ENCODE measurements around the gene MAP3K15. TPM values are rescaled to one million over a fixed set of nuclear protein-coding genes. Genes with fewer than 3 reads are reported as not detected.

Gene MAP3K15
- total RNA-seq, 1 donor from 2014 or later, result 2.1 TPM

DNA sequence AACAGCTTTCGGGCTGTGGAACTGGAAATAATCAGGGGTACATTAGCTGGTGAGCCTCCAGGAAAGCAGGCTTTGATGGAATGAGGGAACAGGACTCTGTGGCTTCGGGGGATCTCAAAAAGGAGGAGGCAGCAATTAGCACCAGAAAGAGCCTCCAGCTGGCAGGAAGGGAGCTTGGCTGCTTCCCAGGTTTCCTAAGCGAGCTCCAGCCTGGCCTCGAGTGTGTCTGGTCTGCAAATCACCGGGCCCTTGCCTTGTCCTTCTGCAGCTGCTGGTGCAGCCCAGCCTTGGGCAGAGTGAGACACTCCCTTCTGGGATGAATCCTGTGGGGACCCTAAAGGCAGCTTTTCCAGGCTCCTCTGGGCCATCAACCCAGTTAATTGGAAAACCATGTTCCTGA lies 182.3 kb downstream of the MAP3K15 start:
- FAIRE-seq (no peak), DNase-seq (ENCODE audit: low read depth) (no peak)
- H3K27me3 Mint-ChIP-seq (ENCODE audit: low read depth, unreplicated experiment), result peaks cover 3% of the 10 kb centered on the region
- no peaks in the 10 kb centered on the region for H3K4me1 Mint-ChIP-seq (ENCODE audit: low read depth, unreplicated experiment)
- H3K4me3 Mint-ChIP-seq (ENCODE audit: unreplicated experiment), result no peak overlapping the region
- Histone ChIP-seq H3K79me2 (ENCODE audit: insufficient read depth, low read length) (no peaks in the 10 kb centered on the region), H3K27me3 (ENCODE audit: insufficient read depth, low read length) (no peaks in the 10 kb centered on the region), H3K9ac (ENCODE audit: low read length) (no peak overlapping the region), H3K4me3 (ENCODE audit: insufficient read depth, low read depth, low read length) (no peak overlapping the region), H2AFZ (ENCODE audit: low read depth, low read length) (no peak overlapping the region), H3K4me1 (ENCODE audit: insufficient read depth, low read length) (no peaks in the 10 kb centered on the region), H3K27ac (ENCODE audit: low read depth, low read length) (no peak overlapping the region), H3K4me2 (ENCODE audit: low read length) (no peak overlapping the region), H4K20me1 (ENCODE audit: insufficient read depth, low read length) (no peaks in the 10 kb centered on the region), H3K9me3 (ENCODE audit: insufficient read depth, low read depth, low read length) (no peaks in the 10 kb centered on the region), H3K36me3 (ENCODE audit: insufficient read depth, low read length) (no peaks in the 10 kb centered on the region)
- TF ChIP-seq EZH2 (IDR thresholded peaks at IDR 0.05; ENCODE audit: insufficient read depth, low read length), result no peak
- no peak overlapping the region for H3K27ac Mint-ChIP-seq (ENCODE audit: unreplicated experiment)
- H3K36me3 Mint-ChIP-seq (ENCODE audit: low read depth, unreplicated experiment), result no peaks in the 10 kb centered on the region
- H3K9me3 Mint-ChIP-seq (ENCODE audit: unreplicated experiment), result no peaks in the 10 kb centered on the region

DNA sequence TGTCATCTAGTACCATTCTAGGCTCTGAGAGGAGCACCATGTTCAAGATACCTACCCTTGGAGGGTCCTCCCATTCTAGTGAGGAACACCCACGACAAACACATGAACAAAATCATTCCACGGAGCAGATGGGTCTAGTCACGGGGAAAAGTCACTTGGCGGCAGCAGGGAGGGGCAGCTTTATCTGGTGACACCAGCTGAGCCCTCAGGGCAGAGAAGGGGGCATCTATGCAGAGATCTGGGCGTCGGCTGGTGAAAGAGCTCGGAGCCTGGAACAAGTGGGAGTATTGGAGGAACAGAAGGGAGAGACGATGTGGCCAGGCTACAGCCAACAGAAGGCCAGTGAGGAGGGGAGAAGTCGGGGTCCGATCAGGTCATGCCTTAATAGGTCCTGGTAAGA lies 183.5 kb downstream of the MAP3K15 start:
- Mint-ChIP-seq H3K9me3 (ENCODE audit: unreplicated experiment) (no peaks in the 10 kb centered on the region), H3K36me3 (ENCODE audit: low read depth, unreplicated experiment) (no peaks in the 10 kb centered on the region)
- H4K20me1 ChIP-seq (ENCODE audit: insufficient read depth, low read length), result no peaks in the 10 kb centered on the region

DNA sequence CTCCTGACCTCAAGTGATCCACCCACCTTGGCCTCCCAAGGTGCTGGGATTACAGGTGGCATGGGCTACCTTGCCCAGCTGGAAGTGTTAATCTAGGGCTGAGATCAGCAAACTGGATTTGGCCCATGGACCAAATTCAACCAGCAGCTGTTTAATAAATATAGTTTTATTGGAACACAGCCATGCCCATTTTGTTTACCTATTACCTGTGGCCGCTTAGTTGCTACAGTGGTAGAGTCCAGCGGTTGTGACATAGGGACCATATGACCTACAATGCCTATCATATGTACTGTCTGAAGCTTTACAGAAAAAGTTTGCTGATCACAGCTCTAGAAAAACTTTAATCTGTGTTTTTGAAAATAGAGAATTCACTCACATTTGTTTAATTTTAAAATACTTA lies 188.7 kb downstream of the MAP3K15 start:
- Histone ChIP-seq H3K27ac (ENCODE audit: low read depth, low read length) (no peak overlapping the region), H3K9me3 (ENCODE audit: insufficient read depth, low read depth, low read length) (no peaks in the 10 kb centered on the region), H3K36me3 (ENCODE audit: insufficient read depth, low read length) (no peaks in the 10 kb centered on the region), H4K20me1 (ENCODE audit: insufficient read depth, low read length) (no peaks in the 10 kb centered on the region), H2AFZ (ENCODE audit: low read depth, low read length) (no peak overlapping the region), H3K27me3 (ENCODE audit: insufficient read depth, low read length) (no peaks in the 10 kb centered on the region), H3K4me1 (ENCODE audit: insufficient read depth, low read length) (no peaks in the 10 kb centered on the region), H3K4me2 (ENCODE audit: low read length) (no peak overlapping the region), H3K79me2 (ENCODE audit: insufficient read depth, low read length) (no peaks in the 10 kb centered on the region), H3K4me3 (ENCODE audit: insufficient read depth, low read depth, low read length) (no peak overlapping the region), H3K9ac (ENCODE audit: low read length) (no peak overlapping the region)
- no peak overlapping the region for H3K4me3 Mint-ChIP-seq (ENCODE audit: unreplicated experiment)
- peaks cover 1% of the 10 kb centered on the region for H3K9me3 Mint-ChIP-seq (ENCODE audit: unreplicated experiment)
- H3K27ac Mint-ChIP-seq (ENCODE audit: unreplicated experiment), result no peak overlapping the region
- DNase-seq (ENCODE audit: low read depth) (no peak), FAIRE-seq (no peak)
- TF ChIP-seq, protein P1, sequence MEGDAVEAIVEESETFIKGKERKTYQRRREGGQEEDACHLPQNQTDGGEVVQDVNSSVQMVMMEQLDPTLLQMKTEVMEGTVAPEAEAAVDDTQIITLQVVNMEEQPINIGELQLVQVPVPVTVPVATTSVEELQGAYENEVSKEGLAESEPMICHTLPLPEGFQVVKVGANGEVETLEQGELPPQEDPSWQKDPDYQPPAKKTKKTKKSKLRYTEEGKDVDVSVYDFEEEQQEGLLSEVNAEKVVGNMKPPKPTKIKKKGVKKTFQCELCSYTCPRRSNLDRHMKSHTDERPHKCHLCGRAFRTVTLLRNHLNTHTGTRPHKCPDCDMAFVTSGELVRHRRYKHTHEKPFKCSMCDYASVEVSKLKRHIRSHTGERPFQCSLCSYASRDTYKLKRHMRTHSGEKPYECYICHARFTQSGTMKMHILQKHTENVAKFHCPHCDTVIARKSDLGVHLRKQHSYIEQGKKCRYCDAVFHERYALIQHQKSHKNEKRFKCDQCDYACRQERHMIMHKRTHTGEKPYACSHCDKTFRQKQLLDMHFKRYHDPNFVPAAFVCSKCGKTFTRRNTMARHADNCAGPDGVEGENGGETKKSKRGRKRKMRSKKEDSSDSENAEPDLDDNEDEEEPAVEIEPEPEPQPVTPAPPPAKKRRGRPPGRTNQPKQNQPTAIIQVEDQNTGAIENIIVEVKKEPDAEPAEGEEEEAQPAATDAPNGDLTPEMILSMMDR (IDR thresholded peaks at IDR 0.05; ENCODE audit: insufficient read depth, low read depth, low read length), result no peak
- no peaks in the 10 kb centered on the region for H3K4me1 Mint-ChIP-seq (ENCODE audit: low read depth, unreplicated experiment)
- H3K36me3 Mint-ChIP-seq (ENCODE audit: low read depth, unreplicated experiment), result no peaks in the 10 kb centered on the region
- H3K27me3 Mint-ChIP-seq (ENCODE audit: low read depth, unreplicated experiment), result peaks cover 3% of the 10 kb centered on the region

More for the DNA sequence above, 183.5 kb downstream of the MAP3K15 start:
- no peaks in the 10 kb centered on the region for H3K9me3 ChIP-seq (ENCODE audit: insufficient read depth, low read depth, low read length)
- FAIRE-seq, result no peak
- no peaks in the 10 kb centered on the region for H3K36me3 ChIP-seq (ENCODE audit: insufficient read depth, low read length)
- H3K27me3 ChIP-seq (ENCODE audit: insufficient read depth, low read length), result no peaks in the 10 kb centered on the region
- no peak overlapping the region for H3K27ac Mint-ChIP-seq (ENCODE audit: unreplicated experiment)
- H3K4me2 ChIP-seq (ENCODE audit: low read length), result no peak overlapping the region
- H2AFZ ChIP-seq (ENCODE audit: low read depth, low read length), result no peak overlapping the region
- no peak for DNase-seq (ENCODE audit: low read depth)
- H3K4me1 Mint-ChIP-seq (ENCODE audit: low read depth, unreplicated experiment), result no peaks in the 10 kb centered on the region
- H3K79me2 ChIP-seq (ENCODE audit: insufficient read depth, low read length), result no peaks in the 10 kb centered on the region
- H3K27me3 Mint-ChIP-seq (ENCODE audit: low read depth, unreplicated experiment), result peaks cover 3% of the 10 kb centered on the region
- TF ChIP-seq, protein P1 (IDR thresholded peaks at IDR 0.05; ENCODE audit: insufficient read depth, low read depth, low read length), result no peak
- TF ChIP-seq EZH2 (IDR thresholded peaks at IDR 0.05; ENCODE audit: insufficient read depth, low read length), result no peak
- H3K4me3 Mint-ChIP-seq (ENCODE audit: unreplicated experiment), result no peak overlapping the region
- H3K4me1 ChIP-seq (ENCODE audit: insufficient read depth, low read length), result no peaks in the 10 kb centered on the region
- H3K9ac ChIP-seq (ENCODE audit: low read length), result no peak overlapping the region
- no peak overlapping the region for H3K27ac ChIP-seq (ENCODE audit: low read depth, low read length)
- H3K4me3 ChIP-seq (ENCODE audit: insufficient read depth, low read depth, low read length), result no peak overlapping the region

Other genes with a start within 250 kb of the MAP3K15 start
- gene PDHA1, start 171.6 kb downstream of the MAP3K15 start, total RNA-seq, result 158 and 163 TPM in 2 replicates